ENCODE results near the gene SMARCAL1. TPM values are rescaled to one million over a fixed set of nuclear protein-coding genes. Genes with fewer than 3 reads are reported as not detected.

Gene SMARCAL1
- total RNA-seq, 2 donors from 2014 or later = 12.1 to 16.0 TPM

DNA sequence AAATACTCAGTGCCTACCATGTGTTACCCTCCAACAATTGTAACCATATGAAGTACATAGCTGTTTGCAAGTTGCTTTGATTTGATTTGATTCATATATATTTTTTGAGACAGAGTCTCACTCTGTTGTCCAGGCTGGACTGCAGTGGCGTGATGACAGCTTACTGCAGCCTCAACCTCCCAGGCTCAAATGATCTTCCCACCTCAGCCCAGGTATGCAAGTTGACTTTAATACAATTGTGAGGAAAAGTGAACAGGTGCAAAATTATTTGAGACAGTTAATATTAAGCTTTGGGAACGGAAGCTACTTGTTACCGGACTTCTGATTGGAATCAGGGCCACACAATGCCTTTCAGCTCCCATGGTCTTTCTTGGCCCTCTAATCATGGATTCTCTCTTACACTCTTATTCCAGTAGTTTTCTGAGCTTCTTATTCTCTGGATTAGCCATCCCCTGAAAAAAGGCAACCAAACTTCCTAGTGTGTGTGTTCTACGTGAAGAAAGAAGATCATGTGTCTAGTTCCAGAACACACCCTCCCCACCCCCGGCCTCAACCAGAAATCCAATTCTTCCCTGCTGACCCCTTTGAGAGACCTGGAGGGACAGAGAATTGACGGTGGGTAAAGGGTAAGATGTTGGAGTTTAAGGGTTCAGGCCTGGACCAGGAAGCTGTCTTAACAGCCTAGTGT is 85.2 kb downstream of the SMARCAL1 start:
- peaks cover 32% of the 10 kb centered on the region for H3K36me3 ChIP-seq
- H3K9me3 ChIP-seq = no peaks in the 10 kb centered on the region
- H3K27ac ChIP-seq = peak overlapping the region; percentile 75 to 78
- peaks cover 0 to 28% of the 10 kb centered on the region in 2 donors for H3K4me1 ChIP-seq
- no peaks in the 10 kb centered on the region for H3K27me3 ChIP-seq
- H3K4me3 ChIP-seq = peak overlapping the region; percentile 53 to 63
- DNase-seq (ENCODE audit: low spot score) = no peak
- TF ChIP-seq, protein P1, sequence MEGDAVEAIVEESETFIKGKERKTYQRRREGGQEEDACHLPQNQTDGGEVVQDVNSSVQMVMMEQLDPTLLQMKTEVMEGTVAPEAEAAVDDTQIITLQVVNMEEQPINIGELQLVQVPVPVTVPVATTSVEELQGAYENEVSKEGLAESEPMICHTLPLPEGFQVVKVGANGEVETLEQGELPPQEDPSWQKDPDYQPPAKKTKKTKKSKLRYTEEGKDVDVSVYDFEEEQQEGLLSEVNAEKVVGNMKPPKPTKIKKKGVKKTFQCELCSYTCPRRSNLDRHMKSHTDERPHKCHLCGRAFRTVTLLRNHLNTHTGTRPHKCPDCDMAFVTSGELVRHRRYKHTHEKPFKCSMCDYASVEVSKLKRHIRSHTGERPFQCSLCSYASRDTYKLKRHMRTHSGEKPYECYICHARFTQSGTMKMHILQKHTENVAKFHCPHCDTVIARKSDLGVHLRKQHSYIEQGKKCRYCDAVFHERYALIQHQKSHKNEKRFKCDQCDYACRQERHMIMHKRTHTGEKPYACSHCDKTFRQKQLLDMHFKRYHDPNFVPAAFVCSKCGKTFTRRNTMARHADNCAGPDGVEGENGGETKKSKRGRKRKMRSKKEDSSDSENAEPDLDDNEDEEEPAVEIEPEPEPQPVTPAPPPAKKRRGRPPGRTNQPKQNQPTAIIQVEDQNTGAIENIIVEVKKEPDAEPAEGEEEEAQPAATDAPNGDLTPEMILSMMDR (IDR thresholded peaks at IDR 0.05) = no peak

DNA sequence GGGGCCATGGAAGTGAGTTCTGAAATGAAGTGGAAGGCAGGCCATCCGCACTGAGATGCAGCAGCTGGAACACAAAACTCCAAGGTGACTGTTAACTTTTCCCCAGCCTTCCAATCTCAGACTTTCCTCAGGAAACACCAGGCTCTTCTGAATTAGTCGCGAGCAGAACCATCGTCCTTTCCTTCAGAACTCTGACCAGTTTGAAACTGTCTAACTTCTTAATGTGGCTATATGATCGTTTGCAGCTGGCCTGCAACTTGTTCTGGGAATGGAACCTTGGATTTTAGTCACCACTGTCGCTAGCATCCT is 85.7 kb downstream of the SMARCAL1 start:
- Histone ChIP-seq H3K36me3 (peaks cover 37% of the 10 kb centered on the region), H3K27me3 (no peaks in the 10 kb centered on the region), H3K9me3 (no peaks in the 10 kb centered on the region), H3K4me1 (peaks cover 0 to 28% of the 10 kb centered on the region in 2 donors), H3K27ac (peak overlapping the region; percentile 75 to 78), H3K4me3 (peak overlapping the region; percentile 53 to 63)
- TF ChIP-seq, protein P1 (IDR thresholded peaks at IDR 0.05) = no peak
- DNase-seq (ENCODE audit: low spot score) = no peak

DNA sequence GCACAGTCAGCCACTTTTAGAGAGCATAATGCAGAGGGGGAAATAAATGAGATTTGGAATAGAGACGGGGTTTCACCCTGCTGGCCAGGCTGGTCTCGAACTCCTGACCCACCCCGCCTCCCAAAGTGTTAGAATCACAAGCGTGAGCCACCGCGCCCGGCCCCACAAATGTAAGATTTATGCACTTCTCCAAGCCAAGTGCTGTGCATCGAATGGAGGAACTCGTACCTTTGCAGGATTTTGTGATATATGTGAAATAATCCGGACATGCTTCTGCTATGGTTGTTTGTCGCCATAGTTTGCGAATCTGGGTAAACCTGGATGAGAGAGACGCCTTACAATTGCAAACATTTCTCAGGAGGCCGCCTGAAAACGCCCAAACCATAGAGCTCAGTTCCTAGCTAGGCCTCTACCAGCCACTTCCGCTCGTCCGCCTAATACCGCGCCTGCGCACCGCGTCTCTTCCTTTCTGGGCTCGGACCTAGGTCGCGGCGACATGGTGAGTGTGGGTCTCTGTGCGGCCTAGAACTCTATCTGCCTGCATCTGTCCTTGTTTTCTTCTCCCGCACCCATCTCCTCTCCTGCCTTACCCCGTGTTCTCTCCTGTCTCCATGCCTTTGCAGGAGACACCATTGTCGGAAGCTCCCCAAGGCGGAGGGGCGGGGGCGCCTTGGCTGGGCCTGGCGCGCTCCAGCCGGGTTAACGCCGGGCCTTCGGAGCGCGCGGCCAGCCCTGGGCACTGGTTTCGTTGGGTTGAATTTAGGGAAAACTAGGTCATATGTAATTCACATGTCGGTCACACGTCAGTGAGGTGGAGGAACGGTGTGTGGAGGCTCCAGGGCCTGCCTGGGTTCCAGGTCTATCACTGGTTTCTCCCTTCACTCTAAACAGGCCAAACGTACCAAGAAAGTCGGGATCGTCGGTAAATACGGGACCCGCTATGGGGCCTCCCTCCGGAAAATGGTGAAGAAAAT is 86.4 kb downstream of the SMARCAL1 start, which contains the start of gene RPL37A:
RPL37A (plus strand) TSS at position 466 of the 974 bp plus-strand sequence; CDS start at position 497, 31 bp downstream.
- TF ChIP-seq, protein P1 (IDR thresholded peaks at IDR 0.05) = no peak
- H3K27ac ChIP-seq = peak within 1 kb of the TSS; percentile 75 to 78
- peaks cover 0 to 28% of the 10 kb centered on the region in 2 donors for H3K4me1 ChIP-seq
- peaks cover 43% of the 10 kb centered on the region for H3K36me3 ChIP-seq
- no peaks in the 10 kb centered on the region for H3K27me3 ChIP-seq
- H3K9me3 ChIP-seq = no peaks in the 10 kb centered on the region
- peak; percentile 92 for DNase-seq (ENCODE audit: low spot score)
- H3K4me3 ChIP-seq = peak within 1 kb of the TSS; percentile 53 to 63

DNA sequence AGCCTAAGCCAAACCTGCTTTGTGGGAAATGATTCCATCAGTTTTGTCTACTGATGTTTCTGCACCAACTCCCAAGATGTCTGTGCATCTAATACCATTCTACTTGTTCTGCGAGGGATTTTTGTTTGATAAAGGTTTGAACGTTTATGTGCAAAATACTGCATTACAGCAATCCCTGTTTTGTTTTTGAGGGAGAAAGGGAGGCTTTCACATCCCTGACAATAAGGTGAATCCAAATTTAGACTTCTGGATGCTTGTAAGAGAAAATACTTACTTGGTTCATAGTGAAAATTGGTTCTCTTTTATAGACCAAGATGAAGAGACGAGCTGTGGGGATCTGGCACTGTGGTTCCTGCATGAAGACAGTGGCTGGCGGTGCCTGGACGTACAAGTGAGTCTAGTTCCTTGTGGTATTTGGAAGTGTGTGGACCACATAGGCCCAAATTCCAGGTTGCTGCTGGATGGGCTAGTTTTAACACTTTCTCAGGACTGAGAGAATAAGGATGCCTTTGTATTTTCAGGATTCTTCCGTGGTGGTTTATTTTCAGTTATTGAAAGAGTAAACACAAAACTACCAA is 87.4 kb downstream of the SMARCAL1 start:
- peaks cover 0 to 28% of the 10 kb centered on the region in 2 donors for H3K4me1 ChIP-seq
- H3K9me3 ChIP-seq = no peaks in the 10 kb centered on the region
- DNase-seq (ENCODE audit: low spot score) = no peak
- peaks cover 51% of the 10 kb centered on the region for H3K36me3 ChIP-seq
- TF ChIP-seq, protein P1 (IDR thresholded peaks at IDR 0.05) = no peak
- peak overlapping the region; percentile 75 to 78 for H3K27ac ChIP-seq
- H3K4me3 ChIP-seq = peak overlapping the region; percentile 53 to 63
- H3K27me3 ChIP-seq = no peaks in the 10 kb centered on the region

DNA sequence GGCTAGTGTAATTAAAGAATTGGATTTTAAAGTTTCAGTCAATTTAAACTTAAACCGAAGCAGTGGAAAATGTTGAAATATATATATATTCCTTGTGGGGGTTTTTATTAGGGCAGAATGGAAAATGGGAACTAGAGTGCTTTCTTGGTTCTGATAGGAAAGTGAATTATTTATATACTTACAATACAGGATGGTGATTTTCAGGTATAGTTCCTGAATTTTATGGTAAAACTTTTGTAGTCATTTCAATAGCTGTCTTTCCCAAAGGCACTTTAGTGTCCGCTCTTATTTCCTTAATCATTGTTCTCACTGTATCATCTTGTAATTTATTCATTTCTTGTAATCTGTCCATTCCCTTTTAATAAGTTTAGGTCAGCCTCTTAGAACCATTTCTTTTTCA is 88.3 kb downstream of the SMARCAL1 start:
- Histone ChIP-seq H3K9me3 (no peaks in the 10 kb centered on the region), H3K4me1 (peaks cover 0 to 28% of the 10 kb centered on the region in 2 donors), H3K27ac (no peak overlapping the region), H3K4me3 (no peak overlapping the region), H3K36me3 (peaks cover 56% of the 10 kb centered on the region), H3K27me3 (no peaks in the 10 kb centered on the region)
- DNase-seq (ENCODE audit: low spot score) = no peak
- TF ChIP-seq, protein P1 (IDR thresholded peaks at IDR 0.05) = no peak

Measured in right atrium auricular region (tissue), 2 donors.